HG03571 (cell line): ENCODE data around the gene VSIG1.

ENCODE experiments used
- ATAC-seq: cut with Tn5 transposase; IDR thresholded peaks from one replicate; pipeline ENCODE4 v1.9.1; 2021; ENCODE audit not compliant: unreplicated experiment

Gene VSIG1

GRCh38 chrX:108064001-108064400 lies 19.1 kb downstream of the VSIG1 start:
- no peak for ATAC-seq

GRCh38 chrX:108064613-108065012 lies 19.7 kb downstream of the VSIG1 start:
- no peak for ATAC-seq

- no peak for ATAC-seq
Measured at GRCh38 chrX:108068121-108068520, 23.3 kb downstream of the VSIG1 start.

GRCh38 chrX:108070891-108071290 lies 26.0 kb downstream of the VSIG1 start:
- no peak for ATAC-seq

- no peak for ATAC-seq
Measured at GRCh38 chrX:108071578-108071977, 26.7 kb downstream of the VSIG1 start.

- ATAC-seq, result no peak
Measured at GRCh38 chrX:108072746-108073145, 27.9 kb downstream of the VSIG1 start.

GRCh38 chrX:108081110-108081509 lies 36.2 kb downstream of the VSIG1 start:
- no peak for ATAC-seq

- no peak for ATAC-seq
Measured at GRCh38 chrX:108087792-108088191, 42.9 kb downstream of the VSIG1 start.

GRCh38 chrX:108088511-108088910 lies 43.6 kb downstream of the VSIG1 start:
- no peak for ATAC-seq

- no peak for ATAC-seq
Measured at GRCh38 chrX:108090491-108091263, 45.8 kb downstream of the VSIG1 start.

- peak; percentile 96 for ATAC-seq
Measured at GRCh38 chrX:108091264-108091877, 46.5 kb downstream of the VSIG1 start, which contains the start of the genes ATG4A and PSMD10. Gene ATG4A (plus strand): TSS chrX:108091778. CDS start chrX:108091827, 49 bp downstream. Gene PSMD10 (minus strand): TSS chrX:108091542. CDS start chrX:108091520, 22 bp downstream.

- ATAC-seq, result peak; percentile 39
Measured at GRCh38 chrX:108091878-108092291, 47.0 kb downstream of the VSIG1 start.

- ATAC-seq, result no peak
Measured at GRCh38 chrX:108097380-108097779, 52.5 kb downstream of the VSIG1 start.

- no peak for ATAC-seq
Measured at GRCh38 chrX:108105473-108105872, 60.6 kb downstream of the VSIG1 start.

- ATAC-seq, result no peak
Measured at GRCh38 chrX:108114541-108114940, 69.7 kb downstream of the VSIG1 start.

GRCh38 chrX:108117988-108118387 lies 73.1 kb downstream of the VSIG1 start:
- ATAC-seq, result no peak

GRCh38 chrX:108121291-108121690 lies 76.4 kb downstream of the VSIG1 start:
- no peak for ATAC-seq

GRCh38 chrX:108122748-108123147 lies 77.9 kb downstream of the VSIG1 start:
- ATAC-seq, result no peak

GRCh38 chrX:108123591-108124366 lies 78.9 kb downstream of the VSIG1 start:
- ATAC-seq, result no peak

- ATAC-seq, result no peak
Measured at GRCh38 chrX:108126661-108127060, 81.8 kb downstream of the VSIG1 start.

- ATAC-seq, result no peak
Measured at GRCh38 chrX:108127152-108127551, 82.3 kb downstream of the VSIG1 start.
